AG10803 (cell line): ENCODE results near the gene LACTB.
A peak's percentile ranks its signal among the peaks of the same experiment; 100 is the strongest.

Experiments
- DNase-seq: peaks from one replicate; pipeline ENCODE4 v3.0.0; 2010; ENCODE audit warnings: low read depth
- H3K4me3 ChIP-seq: 2 replicates; pipeline ENCODE4 v1.5.1; 2011; ENCODE audit warnings: mild to moderate bottlenecking, low read length, control low read depth
- CTCF ChIP-seq: conservative IDR thresholded peaks from 2 replicates; pipeline ENCODE4 v1.5.1; 2011; ENCODE audit warnings: mild to moderate bottlenecking, low read length, control low read depth, inconsistent platforms

The LACTB gene

GRCh38 chr15:63121382-63122001 is at the start of gene LACTB:
TSS of gene LACTB (plus strand) at chr15:63121861. CDS start at chr15:63121872, 11 bp downstream.
- peak within 1 kb of the TSS; percentile 78 for H3K4me3 ChIP-seq
- DNase-seq = peak; percentile 92
- no peak for TF ChIP-seq CTCF

- H3K4me3 ChIP-seq = no peak overlapping the region
Observed at GRCh38 chr15:63072023-63072650, 49.5 kb upstream of the LACTB start.

GRCh38 chr15:63072809-63073277 is 48.8 kb upstream of the LACTB start:
- H3K4me3 ChIP-seq = no peak overlapping the region
- no peak for TF ChIP-seq CTCF
- DNase-seq = no peak

More at GRCh38 chr15:63072023-63072650, 49.5 kb upstream of the LACTB start:
- no peak for TF ChIP-seq CTCF
- DNase-seq = no peak

- no peak overlapping the region for H3K4me3 ChIP-seq
- TF ChIP-seq CTCF = no peak
- DNase-seq = no peak
Observed at GRCh38 chr15:63073497-63074172, 48.0 kb upstream of the LACTB start.

GRCh38 chr15:63075015-63075983 is 46.4 kb upstream of the LACTB start:
- no peak for DNase-seq
- no peak overlapping the region for H3K4me3 ChIP-seq
- TF ChIP-seq CTCF = no peak

GRCh38 chr15:63075984-63076713 is 45.5 kb upstream of the LACTB start:
- no peak for DNase-seq
- TF ChIP-seq CTCF = no peak
- no peak overlapping the region for H3K4me3 ChIP-seq
